WTC11 (cell line): ENCODE results near the gene HRC. TPM values are rescaled to one million over a fixed set of nuclear protein-coding genes. Genes with fewer than 3 reads are reported as not detected.

Source experiments
- AFF4 ChIP-seq: sonication (generic); formaldehyde crosslinking; IDR thresholded peaks from 2 replicates; pipeline ENCODE4 v1.8.1; 2023; ENCODE audit warnings: mild to moderate bottlenecking, missing genetic modification reagents, borderline replicate concordance
- ATF3 ChIP-seq: sonication (generic); formaldehyde crosslinking; conservative IDR thresholded peaks from 2 replicates; pipeline ENCODE4 v1.8.1; 2022; ENCODE audit warnings: mild to moderate bottlenecking, missing genetic modification reagents
- E2F1 ChIP-seq: sonication (generic); formaldehyde crosslinking; IDR thresholded peaks from 2 replicates; pipeline ENCODE4 v1.8.0; 2022; ENCODE audit warnings: mild to moderate bottlenecking, missing genetic modification reagents
- E2F4 ChIP-seq: sonication (generic); formaldehyde crosslinking; IDR thresholded peaks from 2 replicates; pipeline ENCODE4 v1.8.1; 2022; ENCODE audit warnings: low read depth, mild to moderate bottlenecking, moderate library complexity, missing genetic modification reagents, borderline replicate concordance
- ERG ChIP-seq: fragments of 250-450 bp; sonication (Bioruptor Pico); IDR thresholded peaks from 2 replicates; pipeline ENCODE4 v1.8.0; 2021; ENCODE audit warnings: mild to moderate bottlenecking
- ESRRA ChIP-seq: sonication (generic); formaldehyde crosslinking; IDR thresholded peaks from 2 replicates; pipeline ENCODE4 v1.8.1; 2022; ENCODE audit warnings: mild to moderate bottlenecking, missing genetic modification reagents, borderline replicate concordance
- MYBL2 ChIP-seq: sonication (generic); formaldehyde crosslinking; IDR thresholded peaks from 2 replicates; pipeline ENCODE4 v1.8.1; 2023; ENCODE audit warnings: mild to moderate bottlenecking, moderate library complexity, missing genetic modification reagents
- SMAD3 ChIP-seq: sonication (generic); formaldehyde crosslinking; IDR thresholded peaks from 2 replicates; pipeline ENCODE4 v1.8.0; 2022; ENCODE audit warnings: missing genetic modification reagents, mild to moderate bottlenecking, borderline replicate concordance
- SP1 ChIP-seq: sonication (generic); formaldehyde crosslinking; conservative IDR thresholded peaks from 2 replicates; pipeline ENCODE4 v1.8.1; 2022; ENCODE audit warnings: missing genetic modification reagents
- ZNF219 ChIP-seq: sonication (generic); formaldehyde crosslinking; IDR thresholded peaks from 2 replicates; pipeline ENCODE4 v1.8.0; 2023; ENCODE audit warnings: missing genetic modification reagents, mild to moderate bottlenecking, borderline replicate concordance
- ZNF281 ChIP-seq: sonication (generic); formaldehyde crosslinking; IDR thresholded peaks from 2 replicates; pipeline ENCODE4 v1.8.0; 2023; ENCODE audit warnings: mild to moderate bottlenecking, missing genetic modification reagents
- ZNF396 ChIP-seq: fragments of 250-450 bp; sonication (Bioruptor Pico); IDR thresholded peaks from 2 replicates; pipeline ENCODE4 v1.8.0; 2021; ENCODE audit warnings: mild to moderate bottlenecking, moderate library complexity, borderline replicate concordance
- ZNF512 ChIP-seq: sonication (generic); formaldehyde crosslinking; IDR thresholded peaks from 2 replicates; pipeline ENCODE4 v1.8.1; 2022; ENCODE audit warnings: missing genetic modification reagents, borderline replicate concordance
- total RNA-seq: library from RNA; stranded (reverse); gene quantifications from 3 replicates; pipeline ENCODE4 v1.2.3, GENCODE V29; 2021

The HRC gene
- total RNA-seq, 1 experiment from 2014 or later, result 1.9 TPM

GRCh38 chr19:49150106-49150943, 4.9 kb downstream of the HRC start (continued):
- no peak for TF ChIP-seq ZNF512
- TF ChIP-seq ZNF281, result no peak
- TF ChIP-seq ZNF219 (CRISPR knock-in tag), result no peak
- no peak for TF ChIP-seq SMAD3
- TF ChIP-seq E2F4, result no peak
- TF ChIP-seq AFF4 (CRISPR knock-in tag), result no peak
- TF ChIP-seq ESRRA (CRISPR knock-in tag), result no peak
- 0 out of 2 replicates have a peak, but pooled peaks have one; percentile 2 for TF ChIP-seq SP1 (CRISPR knock-in tag)
- no peak for TF ChIP-seq ZNF396 (CRISPR knock-in tag)
- TF ChIP-seq E2F1, result no peak
- no peak for TF ChIP-seq ATF3
- no peak for TF ChIP-seq MYBL2 (CRISPR knock-in tag)
- TF ChIP-seq ERG (CRISPR knock-in tag), result no peak
